Stimulated activated CD4-positive, alpha-beta T cell treated with anti-CD3 and anti-CD28 coated beads, TNF-alpha, amount 100 ng/mL, for 4 hours (primary cell): ENCODE measurements around the gene GSG1L.
"Not testable (repeated sequence)": the region's sequence is repeated elsewhere in the genome, so short reads cannot be mapped to it uniquely, and the experiment has no call there.

Source experiments
- DNase-seq, 3 experiments: peaks; one replicate each; pipeline ENCODE4 v3.0.0-alpha.2; 2020; ENCODE audit warnings: low read depth in 3 of 3

The GSG1L gene

GRCh38 chr16:27950206-27950887 is 113.2 kb downstream of the GSG1L start:
- no peak for DNase-seq

GRCh38 chr16:27947696-27948095 is 115.8 kb downstream of the GSG1L start:
- no peak for DNase-seq

- no peak for DNase-seq
Observed at GRCh38 chr16:27945233-27945973, 118.1 kb downstream of the GSG1L start.

- DNase-seq: no peak
Observed at GRCh38 chr16:27943766-27944165, 119.7 kb downstream of the GSG1L start.

GRCh38 chr16:27942071-27942470 is 121.4 kb downstream of the GSG1L start:
- DNase-seq: not testable (repeated sequence)

GRCh38 chr16:27935076-27935475 is 128.4 kb downstream of the GSG1L start:
- DNase-seq: no peak

GRCh38 chr16:27932542-27933135 is 130.9 kb downstream of the GSG1L start:
- no peak for DNase-seq

GRCh38 chr16:27929818-27930217 is 133.7 kb downstream of the GSG1L start:
- DNase-seq: no peak

- DNase-seq: no peak
Observed at GRCh38 chr16:27928542-27928941, 135.0 kb downstream of the GSG1L start.

GRCh38 chr16:27927266-27927901 is 136.1 kb downstream of the GSG1L start:
- DNase-seq: no peak

- DNase-seq: no peak
Observed at GRCh38 chr16:27925612-27926011, 137.9 kb downstream of the GSG1L start.

GRCh38 chr16:27924411-27925118 is 138.9 kb downstream of the GSG1L start:
- no peak for DNase-seq

- DNase-seq: no peak
Observed at GRCh38 chr16:27923751-27924150, 139.8 kb downstream of the GSG1L start.

GRCh38 chr16:27922433-27922832 is 141.1 kb downstream of the GSG1L start:
- no peak for DNase-seq

GRCh38 chr16:27921134-27921533 is 142.4 kb downstream of the GSG1L start:
- no peak for DNase-seq

- DNase-seq: no peak
Observed at GRCh38 chr16:27920391-27920891, 143.1 kb downstream of the GSG1L start.

GRCh38 chr16:27918755-27919154 is 144.8 kb downstream of the GSG1L start:
- DNase-seq: no peak

- no peak for DNase-seq
Observed at GRCh38 chr16:27917949-27918348, 145.6 kb downstream of the GSG1L start.

GRCh38 chr16:27911486-27911885 is 152.0 kb downstream of the GSG1L start:
- no peak for DNase-seq

- DNase-seq: no peak
Observed at GRCh38 chr16:27907457-27907972, 156.0 kb downstream of the GSG1L start.

- DNase-seq: no peak
Observed at GRCh38 chr16:27906883-27907282, 156.6 kb downstream of the GSG1L start.
